CD4-positive, CD25-positive, alpha-beta regulatory T cell (primary cell): Measurements from ENCODE around the gene RHOU. TPM values are rescaled to one million over a fixed set of nuclear protein-coding genes. Genes with fewer than 3 reads are reported as not detected.

Source experiments
- ATAC-seq, 2 donors: fragments of 150-1000 bp; cut with Tn5 transposase; one replicate each; pipeline ENCODE4 v1.10.0; 2021; ENCODE audit warnings: low read depth in 2 of 2, moderate number of reproducible peaks in 2 of 2, moderate library complexity in 1 of 2
- DNase-seq, 3 donors: peaks; one replicate each; pipeline versions ENCODE4 v3.0.0 to v3.0.0-alpha.2; 2012 to 2022; ENCODE audit warnings: mixed read lengths in 1 of 3
- H3K27ac ChIP-seq: one replicate; pipeline ENCODE4 v1.7.0; 2013; ENCODE audit warnings: mild to moderate bottlenecking, low read length; ENCODE audit not compliant: insufficient read depth, poor library complexity, severe bottlenecking
- H3K27me3 ChIP-seq: one replicate; pipeline ENCODE4 v1.7.0; 2013; ENCODE audit warnings: low read length; ENCODE audit not compliant: control insufficient read depth, insufficient read depth
- H3K36me3 ChIP-seq: one replicate; pipeline ENCODE4 v1.7.0; 2013; ENCODE audit warnings: mild to moderate bottlenecking, low read length, moderate library complexity; ENCODE audit not compliant: control insufficient read depth, insufficient read depth
- H3K4me1 ChIP-seq: 2 replicates; pipeline ENCODE4 v1.7.0; 2013; ENCODE audit warnings: mild to moderate bottlenecking, low read length; ENCODE audit not compliant: insufficient read depth, control insufficient read depth, poor library complexity, severe bottlenecking
- H3K4me3 ChIP-seq: one replicate; pipeline ENCODE4 v1.7.0; 2013; ENCODE audit warnings: low read depth, mild to moderate bottlenecking, low read length, moderate library complexity
- H3K9me3 ChIP-seq, 2 experiments: 1 replicate in 1 of 2; 2 replicates in 1 of 2; pipeline ENCODE4 v1.7.0; 2013; ENCODE audit warnings: low read length in 2 of 2, mild to moderate bottlenecking in 1 of 2, moderate library complexity in 1 of 2; ENCODE audit not compliant: control insufficient read depth in 2 of 2
- H3K27ac Mint-ChIP-seq, 3 donors: one replicate each; pipeline ENCODE4 v1.8.0; 2020 to 2022; ENCODE audit warnings: mild to moderate bottlenecking in 3 of 3, mixed read lengths in 3 of 3, moderate library complexity in 2 of 3
- H3K27me3 Mint-ChIP-seq: one replicate; pipeline ENCODE4 v1.8.0; 2022; ENCODE audit warnings: mild to moderate bottlenecking, mixed read lengths
- H3K36me3 Mint-ChIP-seq: one replicate; pipeline ENCODE4 v1.8.0; 2020; ENCODE audit warnings: mixed read lengths
- H3K4me1 Mint-ChIP-seq, 4 donors: one replicate each; pipeline ENCODE4 v1.8.0; 2020 to 2022; ENCODE audit warnings: mixed read lengths in 4 of 4, mild to moderate bottlenecking in 1 of 4
- H3K4me3 Mint-ChIP-seq, 4 donors: one replicate each; pipeline ENCODE4 v1.8.0; 2020 to 2022; ENCODE audit warnings: mild to moderate bottlenecking in 4 of 4, mixed read lengths in 4 of 4, moderate library complexity in 3 of 4
- H3K9me3 Mint-ChIP-seq, 7 donors: one replicate each; pipeline ENCODE4 v1.8.0; 2020 to 2022; ENCODE audit warnings: mixed read lengths in 7 of 7, mild to moderate bottlenecking in 3 of 7, moderate library complexity in 2 of 7
- polyA plus RNA-seq, 4 donors: library from polyadenylated mRNA; unstranded; fragments of 300-500 nt; fragmentation: Illumina TruSeq; gene quantifications; one replicate each; pipeline ENCODE4 v1.2.3, GENCODE V29; 2021
- total RNA-seq: library from RNA; stranded (reverse); gene quantifications from one replicate; pipeline ENCODE4 v1.2.3, GENCODE V29; 2022

Gene RHOU
- total and polyA plus RNA-seq, 5 donors from 2014 or later = 0.05 to 1.6 (median 0.15) TPM

GRCh38 chr1:228781161-228781808 lies 46.0 kb downstream of the RHOU start:
- ATAC-seq (no peak), DNase-seq (no peak)

GRCh38 chr1:228781809-228782661 lies 46.8 kb downstream of the RHOU start:
- Mint-ChIP-seq H3K9me3 (peaks cover 0 to 2% (median 0%) of the 10 kb centered on the region in 7 donors), H3K4me1 (no peaks in the 10 kb centered on the region), H3K4me3 (no peak overlapping the region), H3K27ac (no peak overlapping the region), H3K36me3 (no peaks in the 10 kb centered on the region), H3K27me3 (peaks cover 5% of the 10 kb centered on the region)
- no peak for DNase-seq
- Histone ChIP-seq H3K4me1 (no peaks in the 10 kb centered on the region), H3K9me3 (no peaks in the 10 kb centered on the region), H3K27me3 (peaks cover 3% of the 10 kb centered on the region), H3K4me3 (no peak overlapping the region), H3K27ac (no peak overlapping the region), H3K36me3 (no peaks in the 10 kb centered on the region)
- ATAC-seq = no peak

More at GRCh38 chr1:228781161-228781808, 46.0 kb downstream of the RHOU start:
- Histone ChIP-seq H3K9me3 (no peaks in the 10 kb centered on the region), H3K36me3 (no peaks in the 10 kb centered on the region), H3K4me3 (no peak overlapping the region), H3K27ac (no peak overlapping the region), H3K4me1 (no peaks in the 10 kb centered on the region), H3K27me3 (peaks cover 3% of the 10 kb centered on the region)
- peaks cover 0 to 2% (median 0%) of the 10 kb centered on the region in 7 donors for H3K9me3 Mint-ChIP-seq
- no peak overlapping the region for H3K27ac Mint-ChIP-seq
- H3K36me3 Mint-ChIP-seq = no peaks in the 10 kb centered on the region
- peaks cover 5% of the 10 kb centered on the region for H3K27me3 Mint-ChIP-seq
- H3K4me3 Mint-ChIP-seq = no peak overlapping the region
- no peaks in the 10 kb centered on the region for H3K4me1 Mint-ChIP-seq

GRCh38 chr1:228782662-228783417 lies 47.6 kb downstream of the RHOU start:
- Mint-ChIP-seq H3K9me3 (no peaks in the 10 kb centered on the region), H3K27me3 (peaks cover 5% of the 10 kb centered on the region), H3K4me1 (no peaks in the 10 kb centered on the region), H3K27ac (no peak overlapping the region), H3K36me3 (no peaks in the 10 kb centered on the region), H3K4me3 (no peak overlapping the region)
- peaks cover 3% of the 10 kb centered on the region for H3K27me3 ChIP-seq
- no peak overlapping the region for H3K4me3 ChIP-seq
- DNase-seq = no peak
- H3K9me3 ChIP-seq = no peaks in the 10 kb centered on the region
- no peaks in the 10 kb centered on the region for H3K36me3 ChIP-seq
- no peak overlapping the region for H3K27ac ChIP-seq
- H3K4me1 ChIP-seq = no peaks in the 10 kb centered on the region
- ATAC-seq = no peak

GRCh38 chr1:228783418-228784040 lies 48.2 kb downstream of the RHOU start:
- no peak overlapping the region for H3K27ac ChIP-seq
- Mint-ChIP-seq H3K4me3 (no peak overlapping the region), H3K36me3 (no peaks in the 10 kb centered on the region), H3K27me3 (peaks cover 5% of the 10 kb centered on the region), H3K27ac (no peak overlapping the region), H3K9me3 (no peaks in the 10 kb centered on the region), H3K4me1 (no peaks in the 10 kb centered on the region)
- H3K9me3 ChIP-seq = no peaks in the 10 kb centered on the region
- H3K4me3 ChIP-seq = no peak overlapping the region
- ATAC-seq (no peak), DNase-seq (no peak)
- no peaks in the 10 kb centered on the region for H3K36me3 ChIP-seq
- H3K27me3 ChIP-seq = peaks cover 3% of the 10 kb centered on the region
- H3K4me1 ChIP-seq = no peaks in the 10 kb centered on the region

- H3K36me3 Mint-ChIP-seq = no peaks in the 10 kb centered on the region
- no peak overlapping the region for H3K27ac Mint-ChIP-seq
- Histone ChIP-seq H3K36me3 (no peaks in the 10 kb centered on the region), H3K27ac (no peak overlapping the region), H3K4me1 (no peaks in the 10 kb centered on the region), H3K27me3 (peaks cover 3% of the 10 kb centered on the region), H3K4me3 (no peak overlapping the region), H3K9me3 (no peaks in the 10 kb centered on the region)
- DNase-seq (no peak), ATAC-seq (no peak)
- H3K9me3 Mint-ChIP-seq = no peaks in the 10 kb centered on the region
- peaks cover 5% of the 10 kb centered on the region for H3K27me3 Mint-ChIP-seq
- no peaks in the 10 kb centered on the region for H3K4me1 Mint-ChIP-seq
- H3K4me3 Mint-ChIP-seq = no peak overlapping the region
These were observed 48.9 kb downstream of the RHOU start for GRCh38 chr1:228784181-228784580.

- Histone ChIP-seq H3K36me3 (no peaks in the 10 kb centered on the region), H3K9me3 (no peaks in the 10 kb centered on the region), H3K27ac (no peak overlapping the region), H3K4me1 (no peaks in the 10 kb centered on the region), H3K4me3 (no peak overlapping the region), H3K27me3 (peaks cover 3% of the 10 kb centered on the region)
- Mint-ChIP-seq H3K4me1 (peaks cover 0 to 2% (median under 1%) of the 10 kb centered on the region in 4 donors), H3K4me3 (no peak overlapping the region), H3K36me3 (no peaks in the 10 kb centered on the region), H3K9me3 (no peaks in the 10 kb centered on the region), H3K27ac (no peak overlapping the region), H3K27me3 (peaks cover 6% of the 10 kb centered on the region)
- ATAC-seq (no peak), DNase-seq (no peak)
These were observed 50.4 kb downstream of the RHOU start for GRCh38 chr1:228785366-228786330.
